Fibroblast of skin of back (primary cell): ENCODE results near the gene GSK3A.

Source experiments
- DNase-seq: peaks from one replicate; pipeline ENCODE4 v3.0.0-alpha.2; 2013

Gene GSK3A

GRCh38 chr19:42224940-42225717 is 17.3 kb downstream of the GSK3A start:
- DNase-seq: no peak

DNA sequence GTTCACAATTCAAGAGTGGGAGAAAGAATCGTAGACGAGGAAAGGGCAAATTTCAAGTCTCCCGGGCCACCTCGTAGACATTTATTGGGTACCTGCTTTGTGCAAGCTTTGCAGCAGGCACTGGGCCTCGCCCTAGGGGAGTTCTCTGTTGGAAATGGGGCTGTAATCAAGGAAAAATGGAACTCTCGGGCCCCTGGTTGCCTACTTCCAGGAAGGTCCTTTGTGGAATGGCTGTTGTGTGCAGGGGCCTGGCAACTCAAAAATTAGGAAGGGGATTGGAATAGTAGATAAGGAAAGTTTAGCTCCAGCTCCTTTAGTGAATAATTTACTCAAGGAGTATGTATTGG is 21.7 kb downstream of the GSK3A start:
- no peak for DNase-seq

DNA sequence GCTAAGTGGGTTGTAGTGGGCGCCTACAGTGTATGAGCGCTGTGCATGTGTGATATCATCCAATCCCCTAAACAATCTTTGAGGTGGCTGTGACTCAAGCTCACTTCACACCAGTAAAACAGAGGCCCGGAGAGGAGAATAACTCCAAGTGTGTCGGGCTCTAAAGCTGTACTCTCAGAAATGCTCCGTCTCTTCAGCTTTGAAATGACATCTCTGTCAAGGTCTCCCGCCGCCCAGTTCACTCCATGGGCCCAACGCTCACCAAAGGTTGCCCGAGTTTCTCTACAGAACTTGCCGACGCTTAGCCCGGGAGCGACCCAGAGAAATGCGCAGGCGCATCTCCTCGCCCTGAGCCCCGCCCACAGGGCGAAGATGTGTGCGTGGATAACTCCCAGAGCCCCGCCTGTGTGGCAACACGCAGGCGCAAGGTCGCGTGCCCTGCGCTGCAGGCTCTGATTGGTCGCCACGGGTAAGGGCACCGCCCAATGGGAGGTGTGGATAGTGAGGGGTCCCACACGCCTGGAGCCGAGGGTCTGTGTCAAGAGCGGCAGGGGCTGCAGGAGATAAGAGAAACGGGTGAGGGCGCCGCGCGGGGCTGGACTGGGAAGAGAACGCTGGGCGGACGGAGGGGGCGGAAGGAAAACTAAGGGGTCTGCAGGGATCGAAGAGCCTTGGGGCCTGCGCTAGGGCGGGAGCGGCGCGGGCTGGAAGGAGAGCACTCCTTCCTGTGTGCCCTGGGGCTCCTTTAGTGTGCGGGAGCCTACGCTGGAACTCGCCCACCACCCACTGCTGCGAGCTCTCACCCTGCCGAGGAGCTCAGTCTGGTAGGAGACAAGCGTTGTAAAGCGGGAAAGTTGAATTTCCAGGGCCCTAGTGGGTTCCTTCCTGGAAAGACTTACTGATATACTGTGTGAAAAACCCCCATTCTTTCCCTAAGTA is 22.3 kb downstream of the GSK3A start, which contains the start of gene ZNF526:
Gene ZNF526 (plus strand): TSS at position 501 of the 939 bp plus-strand sequence. CDS start 4,092 bp downstream, outside the sequence.
- peak; percentile 97 for DNase-seq

DNA sequence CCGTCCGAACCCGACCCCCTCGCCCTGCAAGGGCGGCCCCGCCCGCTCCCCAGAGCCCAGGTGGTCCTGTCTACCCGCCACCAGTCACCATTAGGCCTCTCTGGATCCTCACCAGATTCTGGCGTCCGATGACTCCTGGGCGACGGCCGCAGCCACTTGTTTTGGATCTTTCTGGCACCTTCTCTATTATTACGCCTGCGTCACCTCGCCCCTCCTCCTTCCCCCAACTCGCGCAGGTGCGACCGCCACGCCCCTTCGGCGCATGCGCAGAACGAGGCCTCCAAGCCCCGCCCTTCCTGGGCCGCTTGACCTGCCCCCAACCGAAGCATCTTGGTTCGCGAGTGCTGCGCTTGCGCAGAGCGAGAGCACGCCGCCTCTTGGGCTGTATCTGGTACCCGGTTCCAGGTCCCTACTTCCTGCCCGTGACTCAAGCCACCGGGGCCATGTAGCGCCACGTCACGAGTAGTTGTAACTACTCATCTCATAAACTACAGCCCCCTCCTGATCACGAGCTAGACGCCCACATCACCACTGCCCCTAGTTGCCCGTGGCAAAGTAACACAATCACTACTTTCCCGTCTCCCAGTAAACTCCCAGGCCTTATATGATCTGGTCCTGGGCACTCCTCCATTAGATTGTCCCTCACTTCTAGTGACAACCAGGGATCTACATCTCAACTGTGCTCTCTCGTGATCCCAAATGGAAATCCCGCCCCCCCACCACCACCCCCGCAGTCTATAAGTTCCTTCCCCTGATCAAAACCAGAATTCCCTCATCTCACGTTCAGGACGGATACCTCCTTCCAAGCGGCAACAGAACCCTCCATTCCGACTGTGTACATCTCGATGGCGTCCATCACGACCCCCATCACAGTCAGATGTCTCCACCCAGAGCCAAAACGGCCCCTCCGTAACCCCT is 24.6 kb downstream of the GSK3A start, which contains the start of gene DEDD2:
Gene DEDD2 (minus strand): TSS at position 158 of the 918 bp plus-strand sequence. CDS start 670 bp downstream, outside the sequence.
- peak; percentile 98 for DNase-seq

GRCh38 chr19:42216653-42217519 is 25.5 kb downstream of the GSK3A start:
- DNase-seq: peak; percentile 28

DNA sequence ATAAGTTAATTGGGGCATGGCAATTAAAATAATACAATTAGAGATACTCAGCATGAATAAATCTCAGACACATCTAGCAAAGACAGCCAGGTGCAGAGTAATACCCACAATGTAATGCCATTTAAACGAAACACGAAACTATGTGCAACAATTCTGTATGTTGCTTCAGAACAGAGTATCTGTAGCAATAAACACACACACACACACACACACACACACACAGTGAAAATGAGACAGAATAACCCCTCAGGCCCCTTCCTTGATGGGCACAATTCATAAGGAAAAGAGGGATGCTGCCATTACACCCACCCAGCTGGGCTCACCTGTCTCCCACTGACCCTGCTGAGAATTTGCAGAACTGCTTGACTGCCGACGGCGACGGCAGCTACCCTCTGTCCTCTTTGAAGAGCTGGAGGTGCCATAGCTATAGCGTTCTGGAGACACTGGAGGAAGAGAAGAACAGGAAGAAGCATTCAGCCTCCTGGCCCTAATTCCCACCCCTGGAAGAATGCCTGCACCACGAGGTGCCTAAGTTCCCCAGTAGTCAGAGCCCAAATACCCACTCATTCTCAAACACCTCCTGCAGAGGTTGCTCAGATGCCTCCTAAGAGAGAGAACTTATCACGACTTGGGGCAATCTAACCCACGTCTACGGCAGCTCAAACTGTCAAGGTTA is 27.5 kb downstream of the GSK3A start:
- DNase-seq: no peak

- no peak for DNase-seq
Observed at GRCh38 chr19:42212886-42213285, 29.5 kb downstream of the GSK3A start.

- no peak for DNase-seq
Observed at GRCh38 chr19:42208612-42209011, 33.8 kb downstream of the GSK3A start.

DNA sequence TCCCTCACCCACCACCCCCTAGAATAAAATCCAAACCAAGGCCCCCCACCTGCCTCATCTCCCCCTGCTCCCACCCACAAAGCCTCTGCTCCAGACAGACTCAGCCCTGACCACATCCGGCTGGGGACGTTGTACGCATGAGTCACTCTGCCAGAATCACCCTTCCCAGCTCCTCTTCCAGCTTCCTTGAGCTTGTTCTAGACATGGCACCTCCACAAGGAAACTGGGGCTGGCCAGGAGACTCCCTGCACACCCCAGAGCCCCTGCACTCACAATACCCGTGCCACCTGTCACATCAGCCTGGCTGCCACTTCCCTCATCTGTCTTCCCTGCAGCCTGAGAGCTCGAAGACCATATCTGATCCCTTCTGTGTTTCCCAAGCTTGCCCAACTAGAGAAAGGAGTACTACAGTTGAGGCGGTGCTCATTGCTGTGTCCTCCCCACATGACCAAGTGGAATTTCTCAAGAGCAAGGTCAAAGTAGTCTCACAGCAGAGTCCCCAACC is 34.6 kb downstream of the GSK3A start:
- DNase-seq: peak; percentile 84

GRCh38 chr19:42206871-42207755 is 35.3 kb downstream of the GSK3A start:
- DNase-seq: peak; percentile 48

DNA sequence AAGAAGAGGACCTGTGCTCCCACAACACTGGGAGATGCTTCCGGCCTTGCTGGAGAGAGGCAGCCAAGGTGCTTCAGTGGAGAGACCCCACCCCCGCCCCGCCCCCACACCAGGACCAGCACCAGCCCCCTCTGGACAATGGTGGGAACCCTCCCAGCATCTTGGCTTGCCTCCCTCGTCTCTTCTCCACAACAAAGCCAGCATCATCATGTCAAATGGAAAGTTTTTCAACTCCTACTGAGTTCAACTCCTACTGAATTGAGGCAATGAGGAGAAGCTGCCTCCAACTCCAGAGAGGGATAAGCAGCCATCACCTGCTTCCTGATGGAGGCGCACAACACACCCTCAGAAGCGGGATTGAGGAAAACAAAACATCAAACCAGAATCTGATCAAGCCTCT is 37.7 kb downstream of the GSK3A start:
- no peak for DNase-seq

DNA sequence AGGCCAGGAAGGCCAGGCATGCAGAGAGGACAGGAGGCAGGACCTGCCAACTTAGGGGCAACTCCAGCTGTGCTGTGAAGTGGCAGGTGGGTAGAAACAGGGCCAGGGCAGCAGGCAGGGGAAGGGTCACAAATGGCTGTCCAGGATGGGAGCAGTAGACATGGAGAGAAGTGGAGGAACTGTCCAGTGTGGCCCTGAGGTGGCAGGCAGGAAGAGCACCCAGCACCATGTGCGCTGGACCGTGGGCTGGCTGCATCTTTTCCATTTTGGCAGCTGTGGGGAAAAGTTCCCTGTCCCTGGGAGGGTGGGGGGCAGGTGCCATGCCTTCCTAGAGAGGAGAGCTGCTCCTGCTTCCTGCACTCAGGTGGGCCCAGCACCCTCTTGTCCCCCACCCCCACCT is 38.7 kb downstream of the GSK3A start:
- DNase-seq: no peak

DNA sequence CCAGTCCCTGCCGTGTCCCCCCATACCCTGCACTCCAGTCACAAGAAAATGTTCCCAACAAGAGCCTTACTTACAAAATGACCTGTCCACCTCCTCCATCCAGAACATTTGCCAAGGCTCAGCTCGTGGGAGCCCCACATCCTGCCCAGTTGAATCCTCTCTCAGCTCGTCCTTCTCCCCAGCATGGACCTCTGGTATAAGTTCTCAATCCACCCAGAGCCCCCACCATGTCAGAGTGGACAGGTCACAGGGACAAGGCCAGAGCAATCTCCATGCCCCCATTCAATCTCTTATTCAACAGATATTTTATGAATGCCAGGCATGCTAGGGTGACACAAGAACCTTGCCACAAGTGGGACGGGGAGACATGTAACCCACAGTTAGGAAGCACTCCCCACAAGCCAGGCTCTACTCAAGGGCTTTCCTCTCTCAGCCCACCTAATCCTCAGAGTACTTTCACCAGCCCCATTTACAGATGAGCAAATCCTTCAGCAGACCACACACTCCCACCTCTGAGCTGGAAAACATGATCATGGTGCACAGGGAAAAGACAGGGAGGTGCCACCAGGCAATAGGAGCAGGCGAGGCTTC is 40.0 kb downstream of the GSK3A start:
- no peak for DNase-seq

- DNase-seq: no peak
Observed at GRCh38 chr19:42201489-42202289, 40.7 kb downstream of the GSK3A start.

DNA sequence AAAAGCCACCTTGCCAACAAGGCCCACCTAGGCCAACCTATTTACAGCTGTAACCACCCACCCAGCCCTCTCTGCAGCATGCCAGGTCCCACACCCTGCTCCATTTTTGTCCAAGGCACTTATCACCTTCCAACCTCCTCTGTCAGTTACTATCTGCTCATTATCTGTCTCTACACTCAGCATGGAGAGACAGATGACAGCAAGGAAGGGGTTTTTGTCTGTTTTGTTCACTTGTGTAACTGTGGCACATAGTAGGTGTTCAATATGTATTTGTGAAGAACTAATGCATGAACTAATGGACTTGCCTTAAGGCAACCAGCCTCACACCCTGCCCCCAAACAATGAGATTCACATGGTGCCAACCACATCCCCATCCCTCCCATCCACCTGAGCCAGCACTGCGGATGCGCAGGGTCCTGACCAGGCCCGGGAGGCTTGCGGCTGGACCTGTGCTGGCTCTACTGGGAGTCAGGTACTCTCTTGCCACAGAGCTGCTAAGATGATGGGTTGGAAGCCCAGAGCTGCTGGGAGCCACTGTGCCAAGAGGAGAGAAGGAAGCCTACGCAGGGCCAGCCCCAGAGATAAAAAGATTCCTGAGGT is 42.2 kb downstream of the GSK3A start:
- DNase-seq: no peak

DNA sequence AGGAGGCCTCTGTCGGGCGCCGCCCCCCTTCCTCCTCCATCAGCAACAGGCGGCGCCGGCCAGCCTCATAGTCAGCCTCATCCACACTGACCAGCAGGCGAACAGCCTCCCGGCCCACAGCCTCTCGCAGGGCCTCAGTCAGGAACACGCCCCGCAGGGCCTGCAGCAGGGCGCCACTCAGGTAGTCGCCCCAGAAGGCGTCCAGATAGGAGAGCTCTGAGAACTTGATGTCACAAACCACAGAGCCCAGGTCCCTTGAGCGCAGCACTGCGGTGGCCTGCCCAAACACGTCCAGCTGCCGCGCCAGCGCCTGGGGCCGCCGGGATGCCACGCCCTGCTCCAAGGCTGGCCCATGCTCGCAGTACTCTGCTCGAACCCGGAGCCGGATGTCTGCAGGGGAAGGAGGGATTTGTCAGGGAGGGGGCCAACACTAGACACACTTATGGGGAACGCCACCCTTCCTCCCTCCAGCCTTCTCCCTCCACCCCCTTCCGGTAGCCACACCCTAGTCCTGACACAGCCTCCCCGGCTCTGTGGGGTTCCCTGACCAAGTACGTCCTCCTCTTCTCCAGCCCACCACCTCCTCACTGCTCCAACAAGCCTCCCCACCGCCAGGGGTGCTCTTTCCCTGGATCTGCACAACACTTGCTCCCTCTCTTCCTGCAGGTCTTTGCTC is 42.8 kb downstream of the GSK3A start:
- DNase-seq: no peak
